HG03196 (cell line): Measurements from ENCODE around the gene MLLT3.

Experiments used
- ATAC-seq: cut with Tn5 transposase; IDR thresholded peaks from one replicate; pipeline ENCODE4 v1.9.1; 2021; ENCODE audit not compliant: unreplicated experiment

Gene MLLT3

GRCh38 chr9:20518737-20519136 lies 103.6 kb downstream of the MLLT3 start:
- no peak for ATAC-seq

- no peak for ATAC-seq
Observed at GRCh38 chr9:20513126-20513913, 109.0 kb downstream of the MLLT3 start.

GRCh38 chr9:20512636-20513035 lies 109.7 kb downstream of the MLLT3 start:
- ATAC-seq: no peak

- ATAC-seq: no peak
Observed at GRCh38 chr9:20512106-20512505, 110.2 kb downstream of the MLLT3 start.

GRCh38 chr9:20511686-20512085 lies 110.6 kb downstream of the MLLT3 start:
- no peak for ATAC-seq

- no peak for ATAC-seq
Observed at GRCh38 chr9:20509466-20509865, 112.8 kb downstream of the MLLT3 start.

GRCh38 chr9:20508242-20508641 lies 114.1 kb downstream of the MLLT3 start:
- no peak for ATAC-seq

GRCh38 chr9:20507431-20507830 lies 114.9 kb downstream of the MLLT3 start:
- ATAC-seq: no peak

GRCh38 chr9:20506099-20506900 lies 116.0 kb downstream of the MLLT3 start:
- no peak for ATAC-seq

- ATAC-seq: no peak
Observed at GRCh38 chr9:20505574-20505973, 116.7 kb downstream of the MLLT3 start.

GRCh38 chr9:20504930-20505329 lies 117.4 kb downstream of the MLLT3 start:
- ATAC-seq: no peak

- no peak for ATAC-seq
Observed at GRCh38 chr9:20500101-20500500, 122.2 kb downstream of the MLLT3 start.

- no peak for ATAC-seq
Observed at GRCh38 chr9:20499013-20499412, 123.3 kb downstream of the MLLT3 start.

- ATAC-seq: no peak
Observed at GRCh38 chr9:20496328-20496727, 126.0 kb downstream of the MLLT3 start.

GRCh38 chr9:20495098-20495497 lies 127.2 kb downstream of the MLLT3 start:
- ATAC-seq: no peak

GRCh38 chr9:20494035-20494434 lies 128.3 kb downstream of the MLLT3 start:
- ATAC-seq: no peak

GRCh38 chr9:20492772-20493171 lies 129.5 kb downstream of the MLLT3 start:
- ATAC-seq: no peak

GRCh38 chr9:20491612-20492011 lies 130.7 kb downstream of the MLLT3 start:
- ATAC-seq: no peak

- ATAC-seq: no peak
Observed at GRCh38 chr9:20490246-20490834, 132.0 kb downstream of the MLLT3 start.

GRCh38 chr9:20488691-20489090 lies 133.6 kb downstream of the MLLT3 start:
- ATAC-seq: no peak

- ATAC-seq: no peak
Observed at GRCh38 chr9:20486552-20486951, 135.7 kb downstream of the MLLT3 start.

- no peak for ATAC-seq
Observed at GRCh38 chr9:20481437-20481836, 140.9 kb downstream of the MLLT3 start.
